ENCODE measurements around the gene VSIG4. TPM values are rescaled to one million over a fixed set of nuclear protein-coding genes. Genes with fewer than 3 reads are reported as not detected.

Gene VSIG4
- total RNA-seq, 3 donors from 2014 or later (not counting 1 experiment from before 2014, with no cell fraction given): 0.32 to 1.3 TPM; not detected in 1

GRCh38 chrX:66014084-66014483 lies 25.8 kb downstream of the VSIG4 start:
- H3K9me3 Mint-ChIP-seq: no peaks in the 10 kb centered on the region
- DNase-seq (no peak), ATAC-seq (no peak)
- no peaks in the 10 kb centered on the region for H3K36me3 Mint-ChIP-seq
- H3K4me1 ChIP-seq (ENCODE audit: control insufficient read depth, insufficient read depth, low read length): peaks cover 59% of the 10 kb centered on the region
- H3K27ac Mint-ChIP-seq: peak overlapping the region; percentile 75 to 82
- H3K4me1 Mint-ChIP-seq: peaks cover 76 to 81% of the 10 kb centered on the region in 2 donors
- H3K4me3 ChIP-seq (ENCODE audit: low read length): no peak overlapping the region
- intact Hi-C loops (cut with micrococcal nuclease): loop anchor here (5.0 kb wide), 1 partner anchor 33 kb away; no protein-coding TSS in a partner anchor
- no peak for TF ChIP-seq CTCF (IDR thresholded peaks at IDR 0.05)
- H3K36me3 ChIP-seq (ENCODE audit: control insufficient read depth, insufficient read depth, low read length): no peaks in the 10 kb centered on the region
- WGBS (ENCODE audit: insufficient coverage): no CpG with 5 or more reads among the region's 2 CpGs
- peak overlapping the region; percentile 76 for H3K4me3 Mint-ChIP-seq
- no peaks in the 10 kb centered on the region for H3K27me3 ChIP-seq (ENCODE audit: control insufficient read depth, insufficient read depth, low read length)
- no peaks in the 10 kb centered on the region for H3K9me3 ChIP-seq (ENCODE audit: control insufficient read depth, insufficient read depth, low read length)
- H3K27me3 Mint-ChIP-seq (ENCODE audit: low read depth in 2 of 2): no peaks in the 10 kb centered on the region
- H3K27ac ChIP-seq (ENCODE audit: low read length): peak overlapping the region; percentile 66

GRCh38 chrX:66013194-66013816 lies 26.6 kb downstream of the VSIG4 start:
- peaks cover 70 to 75% of the 10 kb centered on the region in 2 donors for H3K4me1 Mint-ChIP-seq
- ATAC-seq (no peak), DNase-seq (no peak)
- H3K27ac Mint-ChIP-seq: peak overlapping the region; percentile 75 to 82
- peak overlapping the region; percentile 21 for H3K4me3 Mint-ChIP-seq
- TF ChIP-seq CTCF (IDR thresholded peaks at IDR 0.05): no peak
- H3K27me3 ChIP-seq (ENCODE audit: control insufficient read depth, insufficient read depth, low read length): no peaks in the 10 kb centered on the region
- no peaks in the 10 kb centered on the region for H3K36me3 Mint-ChIP-seq
- H3K27ac ChIP-seq (ENCODE audit: low read length): peak overlapping the region; percentile 66
- WGBS (ENCODE audit: insufficient coverage): 33% methylated on average over 3 of the region's 5 CpGs
- H3K4me1 ChIP-seq (ENCODE audit: control insufficient read depth, insufficient read depth, low read length): peaks cover 51% of the 10 kb centered on the region
- H3K4me3 ChIP-seq (ENCODE audit: low read length): no peak overlapping the region
- H3K9me3 ChIP-seq (ENCODE audit: control insufficient read depth, insufficient read depth, low read length): no peaks in the 10 kb centered on the region
- H3K36me3 ChIP-seq (ENCODE audit: control insufficient read depth, insufficient read depth, low read length): no peaks in the 10 kb centered on the region
- intact Hi-C loops (cut with micrococcal nuclease): loop anchor here (5.0 kb wide), 1 partner anchor 34 kb away; no protein-coding TSS in a partner anchor
- no peaks in the 10 kb centered on the region for H3K9me3 Mint-ChIP-seq
- no peaks in the 10 kb centered on the region for H3K27me3 Mint-ChIP-seq (ENCODE audit: low read depth in 2 of 2)

- no peaks in the 10 kb centered on the region for H3K36me3 Mint-ChIP-seq
- Histone ChIP-seq H3K4me3 (ENCODE audit: low read length) (no peak overlapping the region), H3K27me3 (ENCODE audit: control insufficient read depth, insufficient read depth, low read length) (no peaks in the 10 kb centered on the region), H3K4me1 (ENCODE audit: control insufficient read depth, insufficient read depth, low read length) (peaks cover 44% of the 10 kb centered on the region), H3K27ac (ENCODE audit: low read length) (peak overlapping the region; percentile 66), H3K36me3 (ENCODE audit: control insufficient read depth, insufficient read depth, low read length) (no peaks in the 10 kb centered on the region), H3K9me3 (ENCODE audit: control insufficient read depth, insufficient read depth, low read length) (no peaks in the 10 kb centered on the region)
- WGBS (ENCODE audit: insufficient coverage): no CpG with 5 or more reads among the region's 1 CpG
- peak; percentile 58 to 82 (median 82) for ATAC-seq
- no peaks in the 10 kb centered on the region for H3K27me3 Mint-ChIP-seq (ENCODE audit: low read depth in 2 of 2)
- H3K4me1 Mint-ChIP-seq: peaks cover 62 to 66% of the 10 kb centered on the region in 2 donors
- no peaks in the 10 kb centered on the region for H3K9me3 Mint-ChIP-seq
- H3K27ac Mint-ChIP-seq: peak overlapping the region; percentile 75 to 82
- DNase-seq: peak in 1 of 2 donors; percentile 21
- peak overlapping the region; percentile 55 for H3K4me3 Mint-ChIP-seq
- intact Hi-C loops (cut with micrococcal nuclease): loop anchor here (5.0 kb wide), 1 partner anchor 35 kb away; no protein-coding TSS in a partner anchor
- TF ChIP-seq CTCF (IDR thresholded peaks at IDR 0.05): no peak
Measured at GRCh38 chrX:66012094-66012534, 27.8 kb downstream of the VSIG4 start.

All from natural killer cell (primary cell).